B cell (primary cell): ENCODE measurements around the gene SIL1. TPM values are rescaled to one million over a fixed set of nuclear protein-coding genes. Genes with fewer than 3 reads are reported as not detected.

ENCODE experiments used
- ATAC-seq: fragments of 200-7000 bp; cut with Tn5 transposase; one replicate; pipeline ENCODE4 v1.10.0; 2021; ENCODE audit warnings: low read depth, mild to moderate bottlenecking, moderate number of reproducible peaks, moderate library complexity
- CTCF ChIA-PET: fragments of 350-600 bp; sonication (Branson Sonifier 250); formaldehyde crosslinking; loops from one replicate; lab custom pipeline; 2021; ENCODE audit warnings: antibody characterized with exemption, inconsistent platforms; lab: Charles Lee
- POLR2A ChIA-PET: fragments of 350-600 bp; sonication (Branson Sonifier 250); formaldehyde crosslinking; loops from one replicate; lab custom pipeline; 2021; ENCODE audit warnings: antibody characterized with exemption; lab: Charles Lee
- DNase-seq: peaks from one replicate; pipeline ENCODE4 v3.0.0; 2013
- H2AFZ ChIP-seq: 2 replicates; pipeline ENCODE4 v1.6.1; 2012; ENCODE audit warnings: mild to moderate bottlenecking, low read depth, low read length; ENCODE audit not compliant: insufficient read depth, poor library complexity, severe bottlenecking
- H3K27ac ChIP-seq, 2 donors: 1 replicate in 1 of 2; 2 replicates in 1 of 2; pipeline ENCODE4 v1.5.1; 2012 to 2013; ENCODE audit warnings: low read length in 2 of 2, mild to moderate bottlenecking in 2 of 2, moderate library complexity in 1 of 2
- H3K27me3 ChIP-seq, 4 experiments: fragments of 200-600 bp in 1 of 4; sonication (generic) in 1 of 4; replicated peaks in 1 of 4; 1 replicate in 2 of 4; 2 replicates in 2 of 4; pipeline versions ENCODE4 v1.6.1 to v1.7.0; 2013 to 2016; ENCODE audit warnings: low read length in 3 of 4, mild to moderate bottlenecking in 2 of 4, mixed read lengths in 1 of 4, moderate library complexity in 1 of 4; ENCODE audit not compliant: insufficient read depth in 4 of 4, control insufficient read depth in 3 of 4; ENCODE audit errors: control extremely low read depth in 1 of 4
- H3K36me3 ChIP-seq, 2 experiments: replicated peaks in 1 of 2; 1 replicate in 1 of 2; 2 replicates in 1 of 2; pipeline versions ENCODE4 v1.6.1 to v1.7.1; 2013; ENCODE audit warnings: low read length in 1 of 2; ENCODE audit not compliant: insufficient read depth in 2 of 2, control insufficient read depth in 1 of 2; ENCODE audit errors: control extremely low read depth in 1 of 2, extremely low read depth in 1 of 2
- H3K4me1 ChIP-seq, 2 donors: fragments of 200-600 bp in 1 of 2; sonication (generic) in 1 of 2; 1 replicate in 1 of 2; 2 replicates in 1 of 2; pipeline versions ENCODE4 v1.5.1 to v1.6.1; 2013 to 2017; ENCODE audit warnings: low read length in 2 of 2; ENCODE audit not compliant: control insufficient read depth in 2 of 2, insufficient read depth in 2 of 2
- H3K4me2 ChIP-seq: replicated peaks from 2 replicates; pipeline ENCODE3; 2012; ENCODE audit warnings: mild to moderate bottlenecking, low read depth, low read length; ENCODE audit not compliant: poor library complexity, severe bottlenecking
- H3K4me3 ChIP-seq, 5 experiments: fragments of 200-600 bp in 1 of 5; sonication (generic) in 1 of 5; 1 replicate in 3 of 5; 2 replicates in 2 of 5; pipeline versions ENCODE4 v1.5.1 to v1.7.0; 2011 to 2016; ENCODE audit warnings: low read length in 4 of 5, mild to moderate bottlenecking in 4 of 5, low read depth in 2 of 5, control low read depth in 1 of 5, moderate library complexity in 1 of 5; ENCODE audit not compliant: insufficient read depth in 1 of 5; ENCODE audit errors: control extremely low read depth in 1 of 5, extremely low read depth in 1 of 5
- H3K79me2 ChIP-seq: fragments of 200-600 bp; sonication (generic); one replicate; pipeline ENCODE4 v1.6.0; 2016; ENCODE audit warnings: low read length; ENCODE audit not compliant: control insufficient read depth, insufficient read depth
- H3K9ac ChIP-seq: fragments of 200-600 bp; sonication (generic); 2 replicates; pipeline ENCODE4 v1.6.1; 2017; ENCODE audit warnings: mild to moderate bottlenecking, low read length, moderate library complexity
- H3K9me3 ChIP-seq, 3 donors: one replicate each; pipeline versions ENCODE4 v1.6.1 to v1.7.1; 2013; ENCODE audit warnings: low read length in 2 of 3; ENCODE audit not compliant: control insufficient read depth in 2 of 3, insufficient read depth in 1 of 3; ENCODE audit errors: control extremely low read depth in 1 of 3
- H4K20me1 ChIP-seq: 2 replicates; pipeline ENCODE4 v1.6.0; 2012; ENCODE audit warnings: mild to moderate bottlenecking, low read length; ENCODE audit not compliant: insufficient read depth, control insufficient read depth, poor library complexity, severe bottlenecking
- H3K27ac Mint-ChIP-seq: one replicate; pipeline ENCODE4 v1.8.0; 2021; ENCODE audit warnings: mixed read lengths
- H3K27me3 Mint-ChIP-seq: one replicate; pipeline ENCODE4 v1.8.0; 2021; ENCODE audit warnings: mixed read lengths
- H3K4me1 Mint-ChIP-seq: one replicate; pipeline ENCODE4 v1.8.0; 2021; ENCODE audit warnings: mixed read lengths
- H3K4me3 Mint-ChIP-seq: one replicate; pipeline ENCODE4 v1.8.0; 2021; ENCODE audit warnings: mixed read lengths
- H3K9me3 Mint-ChIP-seq: one replicate; pipeline ENCODE4 v1.8.0; 2022; ENCODE audit warnings: mixed read lengths; ENCODE audit not compliant: insufficient read depth
- CTCF ChIP-seq: fragments of 200-600 bp; IDR thresholded peaks from one replicate; pipeline ENCODE4 v1.8.0; 2022; ENCODE audit warnings: antibody characterized with exemption, mild to moderate bottlenecking
- EZH2 ChIP-seq: IDR thresholded peaks from 2 replicates; pipeline ENCODE4 v1.6.1; 2012; ENCODE audit warnings: borderline replicate concordance, low read depth, mild to moderate bottlenecking, moderate library complexity, low read length; ENCODE audit not compliant: insufficient read depth, poor library complexity, severe bottlenecking
- WGBS: methylation state at CpG from one replicate; pipeline ENCODE4 v1.1.5; 2013; ENCODE audit warnings: missing lambda C conversion rate; ENCODE audit not compliant: insufficient coverage; 5-methylcytosine and 5-hydroxymethylcytosine counted together
- intact Hi-C: fragments of 100-400 bp; cut with micrococcal nuclease; formaldehyde crosslinking; loops from one replicate; pipeline ENCODE4 v1.10.0; 2022
- polyA plus RNA-seq: library from polyadenylated mRNA; depleted of rRNA; stranded (reverse); fragments of >200 nt; gene quantifications from 2 replicates; pipeline ENCODE4 v1.2.3, GENCODE V29; 2012
- total RNA-seq, 2 donors: library from RNA; stranded (reverse); fragments of 120-200 nt in 1 of 2; gene quantifications; 1 replicate in 1 of 2; 2 replicates in 1 of 2; pipeline versions ENCODE4 v1.2.3 to v1.2.4, GENCODE V29; 2013 to 2022

Gene SIL1
- total and polyA plus RNA-seq, 2 donors (not counting 1 experiment from before 2014, with no cell fraction given): 16.9 to 19.8 TPM

DNA sequence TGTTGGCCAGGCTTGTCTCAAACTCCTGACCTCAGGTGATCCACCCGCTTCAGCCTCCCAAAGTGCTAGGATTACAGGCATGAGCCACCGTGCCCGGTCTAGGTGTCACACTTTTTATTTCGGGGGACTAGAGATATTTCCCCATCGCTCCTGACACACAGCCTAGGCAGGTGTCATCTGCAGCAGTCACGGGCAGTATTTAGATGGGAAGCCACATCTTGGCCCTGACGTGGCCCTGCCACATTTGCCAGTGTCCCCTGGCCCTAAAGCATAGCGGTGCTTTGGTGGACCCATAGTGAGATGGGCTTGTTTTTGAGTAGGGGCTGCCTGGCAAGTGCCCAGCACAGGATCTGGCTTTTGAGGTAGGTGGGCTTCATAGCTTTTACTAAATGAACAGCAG is 278.0 kb downstream of the SIL1 start:
- no peak overlapping the region for H3K4me2 ChIP-seq
- intact Hi-C loops: no loop called here
- ChIA-PET POLR2A (no interaction called here), CTCF (no interaction called here)
- 96% methylated on average over 8 of the region's 8 CpGs for WGBS
- H3K9ac ChIP-seq: no peak overlapping the region
- H3K9me3 Mint-ChIP-seq: no peaks in the 10 kb centered on the region
- no peaks in the 10 kb centered on the region for H3K4me1 ChIP-seq
- H3K36me3 ChIP-seq: peaks cover 0 to 15% of the 10 kb centered on the region in 2 experiments
- no peak overlapping the region for H3K27ac Mint-ChIP-seq
- H3K4me3 ChIP-seq: no peak overlapping the region
- H3K4me1 Mint-ChIP-seq: peaks cover 2% of the 10 kb centered on the region
- TF ChIP-seq CTCF (no peak), EZH2 (no peak)
- ATAC-seq (no peak), DNase-seq (no peak)
- H3K27me3 ChIP-seq: no peaks in the 10 kb centered on the region
- no peaks in the 10 kb centered on the region for H3K27me3 Mint-ChIP-seq
- no peak overlapping the region for H2AFZ ChIP-seq
- H3K4me3 Mint-ChIP-seq: no peak overlapping the region
- no peaks in the 10 kb centered on the region for H3K9me3 ChIP-seq
- no peak overlapping the region for H3K27ac ChIP-seq
- H4K20me1 ChIP-seq: no peaks in the 10 kb centered on the region
- H3K79me2 ChIP-seq: no peaks in the 10 kb centered on the region

GRCh38 chr5:138918686-138919085 is 279.5 kb downstream of the SIL1 start:
- intact Hi-C loops: no loop called here
- Histone ChIP-seq H3K27ac (no peak overlapping the region), H3K4me3 (no peak overlapping the region), H3K79me2 (no peaks in the 10 kb centered on the region), H3K4me1 (no peaks in the 10 kb centered on the region), H3K36me3 (peaks cover 0 to 6% of the 10 kb centered on the region in 2 experiments), H3K27me3 (no peaks in the 10 kb centered on the region), H3K9ac (no peak overlapping the region), H2AFZ (no peak overlapping the region), H3K9me3 (no peaks in the 10 kb centered on the region), H4K20me1 (no peaks in the 10 kb centered on the region), H3K4me2 (no peak overlapping the region)
- TF ChIP-seq EZH2 (no peak), CTCF (no peak)
- no peak for ATAC-seq
- Mint-ChIP-seq H3K9me3 (no peaks in the 10 kb centered on the region), H3K4me1 (peaks cover 3% of the 10 kb centered on the region), H3K4me3 (no peak overlapping the region), H3K27me3 (no peaks in the 10 kb centered on the region), H3K27ac (no peak overlapping the region)
- CTCF ChIA-PET: no interaction called here
- POLR2A ChIA-PET: no interaction called here
- DNase-seq: no peak
- no CpG with 5 or more reads among the region's 4 CpGs for WGBS
